Measurements from ENCODE around the gene NTSR2.

NTSR2 gene

DNA sequence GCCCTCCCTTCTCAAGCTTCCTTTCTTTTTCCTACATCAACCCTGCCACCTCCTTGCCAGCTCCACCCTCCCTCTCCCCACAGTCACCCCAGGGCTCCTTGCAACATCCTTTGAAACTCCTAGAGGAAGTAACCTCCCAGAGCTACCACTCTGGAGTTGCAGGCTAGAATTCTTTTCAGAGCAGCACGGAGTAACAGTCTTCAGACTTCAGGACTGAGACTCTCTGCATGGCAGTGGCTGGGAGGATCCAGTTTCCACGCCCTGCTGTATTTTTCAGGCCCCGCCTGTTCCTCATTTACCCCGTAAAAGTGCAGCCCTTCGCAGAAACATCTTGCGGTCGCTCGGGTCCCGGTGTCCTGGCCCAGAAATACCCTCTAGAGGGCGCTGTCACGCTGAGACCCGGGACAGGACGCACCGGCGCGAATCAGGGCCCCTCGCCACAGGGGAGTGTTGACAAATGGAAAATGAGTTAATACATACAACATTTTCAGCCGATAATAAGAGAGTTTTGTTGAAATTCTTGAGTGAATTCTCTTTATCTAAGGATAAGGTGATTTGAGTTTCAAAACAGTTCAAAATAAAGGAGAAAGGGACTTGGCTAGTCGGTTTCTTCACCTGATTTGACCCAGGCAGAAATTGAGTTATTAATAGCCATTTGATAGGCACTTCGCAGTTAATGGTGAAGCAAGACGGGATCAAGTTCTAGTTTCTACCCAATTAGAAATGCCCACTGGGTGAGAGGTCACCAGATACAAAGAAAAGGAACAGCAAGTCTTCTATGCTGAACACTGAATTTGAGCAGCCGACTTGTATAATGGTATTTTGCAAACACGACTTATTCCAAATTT lies 18.5 kb upstream of the NTSR2 start:
- no peak overlapping the region for H3K27ac ChIP-seq
- TF ChIP-seq ZFX (IDR thresholded peaks at IDR 0.05; ENCODE audit: borderline replicate concordance): no peak
- TF ChIP-seq, protein P1, sequence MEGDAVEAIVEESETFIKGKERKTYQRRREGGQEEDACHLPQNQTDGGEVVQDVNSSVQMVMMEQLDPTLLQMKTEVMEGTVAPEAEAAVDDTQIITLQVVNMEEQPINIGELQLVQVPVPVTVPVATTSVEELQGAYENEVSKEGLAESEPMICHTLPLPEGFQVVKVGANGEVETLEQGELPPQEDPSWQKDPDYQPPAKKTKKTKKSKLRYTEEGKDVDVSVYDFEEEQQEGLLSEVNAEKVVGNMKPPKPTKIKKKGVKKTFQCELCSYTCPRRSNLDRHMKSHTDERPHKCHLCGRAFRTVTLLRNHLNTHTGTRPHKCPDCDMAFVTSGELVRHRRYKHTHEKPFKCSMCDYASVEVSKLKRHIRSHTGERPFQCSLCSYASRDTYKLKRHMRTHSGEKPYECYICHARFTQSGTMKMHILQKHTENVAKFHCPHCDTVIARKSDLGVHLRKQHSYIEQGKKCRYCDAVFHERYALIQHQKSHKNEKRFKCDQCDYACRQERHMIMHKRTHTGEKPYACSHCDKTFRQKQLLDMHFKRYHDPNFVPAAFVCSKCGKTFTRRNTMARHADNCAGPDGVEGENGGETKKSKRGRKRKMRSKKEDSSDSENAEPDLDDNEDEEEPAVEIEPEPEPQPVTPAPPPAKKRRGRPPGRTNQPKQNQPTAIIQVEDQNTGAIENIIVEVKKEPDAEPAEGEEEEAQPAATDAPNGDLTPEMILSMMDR (IDR thresholded peaks at IDR 0.05): peak; percentile 96

- H3K27ac ChIP-seq: no peak overlapping the region
- TF ChIP-seq, protein P1 (IDR thresholded peaks at IDR 0.05): no peak
- TF ChIP-seq ZFX (IDR thresholded peaks at IDR 0.05; ENCODE audit: borderline replicate concordance): no peak
These were observed 17.7 kb upstream of the NTSR2 start for GRCh38 chr2:11687736-11688135.

DNA sequence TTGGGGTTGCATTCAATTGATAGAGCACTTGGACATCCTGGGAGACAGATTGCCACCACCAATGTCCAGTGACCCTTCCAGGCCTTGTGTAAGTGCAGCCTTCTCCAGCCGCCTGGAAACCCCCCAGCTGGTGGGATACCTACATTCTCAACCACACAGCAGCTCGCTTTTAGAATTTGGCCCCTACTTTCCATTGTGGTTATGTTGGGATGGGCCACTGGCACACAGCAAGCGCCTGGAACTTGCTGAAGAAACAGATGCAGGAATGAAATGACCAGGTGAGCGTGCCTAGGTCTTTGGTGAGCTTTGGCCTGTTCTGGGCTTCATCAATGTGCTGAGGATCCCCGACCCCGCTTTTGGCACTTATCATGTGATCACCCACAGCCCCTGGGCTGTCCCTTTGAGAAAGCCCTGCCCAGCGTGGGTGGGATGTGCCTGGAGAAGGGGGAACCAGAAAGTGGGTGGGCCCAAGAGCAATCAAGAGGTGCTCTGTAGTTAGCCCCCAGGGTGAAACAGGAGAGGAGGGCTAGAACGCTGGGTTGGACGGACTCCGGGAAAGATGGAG lies 16.0 kb upstream of the NTSR2 start:
- TF ChIP-seq ZFX (IDR thresholded peaks at IDR 0.05; ENCODE audit: borderline replicate concordance): no peak
- TF ChIP-seq, protein P1 (IDR thresholded peaks at IDR 0.05): no peak

DNA sequence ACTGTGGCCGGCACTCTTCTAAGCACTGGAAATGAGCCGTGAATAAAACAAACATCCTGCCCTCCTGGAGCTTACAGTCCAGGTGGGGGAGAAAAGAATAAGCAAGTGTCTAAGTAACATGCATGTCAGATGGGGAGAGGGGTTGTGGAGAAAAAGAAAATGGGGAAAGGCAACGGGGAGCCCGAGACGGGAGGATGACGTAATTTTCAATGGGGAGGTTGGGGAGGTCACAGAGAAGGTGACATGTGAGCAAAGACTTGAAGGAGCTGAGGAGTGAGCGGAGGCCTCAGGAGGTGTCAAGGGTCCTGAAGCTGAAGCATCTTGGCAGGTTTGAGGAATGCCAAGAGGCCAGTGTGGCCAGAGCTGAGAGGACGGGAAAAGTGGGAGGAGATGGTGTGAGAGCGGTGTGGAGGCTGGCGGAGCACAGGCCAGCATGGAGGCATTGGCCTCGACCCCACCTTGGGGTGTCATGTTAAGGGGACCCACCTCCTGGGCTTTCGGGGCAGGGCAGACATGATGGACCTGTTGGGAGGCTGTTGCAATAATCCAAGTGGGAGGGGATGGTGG lies 15.0 kb upstream of the NTSR2 start:
- TF ChIP-seq, protein P1 (IDR thresholded peaks at IDR 0.05): no peak
- TF ChIP-seq ZFX (IDR thresholded peaks at IDR 0.05; ENCODE audit: borderline replicate concordance): no peak

More for the DNA sequence above, 16.0 kb upstream of the NTSR2 start:
- no peak overlapping the region for H3K27ac ChIP-seq

DNA sequence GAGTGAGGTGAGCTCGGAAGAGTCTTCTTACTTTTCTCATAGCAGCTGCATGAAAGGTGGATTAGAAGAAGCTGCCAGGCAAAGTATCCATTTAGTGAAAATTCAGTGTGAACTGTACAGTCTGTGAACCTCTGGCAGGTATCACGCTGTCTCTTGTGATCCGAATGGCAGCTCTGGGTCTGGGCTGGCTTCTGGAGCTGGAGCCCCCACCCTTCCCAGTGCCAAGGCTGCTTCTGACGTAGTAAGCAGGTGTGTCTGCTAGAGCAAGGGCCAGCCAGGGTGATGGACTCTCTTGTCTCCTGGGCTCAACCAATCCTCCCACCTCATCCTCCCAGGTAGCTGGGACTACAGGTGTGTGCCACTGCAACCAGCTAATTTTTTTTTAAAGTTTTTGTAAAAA lies 14.0 kb upstream of the NTSR2 start:
- TF ChIP-seq, protein P1 (IDR thresholded peaks at IDR 0.05): no peak
- H3K27ac ChIP-seq: no peak overlapping the region

More for the DNA sequence above, 15.0 kb upstream of the NTSR2 start:
- no peak overlapping the region for H3K27ac ChIP-seq

GRCh38 chr2:11683476-11683875 lies 13.5 kb upstream of the NTSR2 start:
- no peak overlapping the region for H3K27ac ChIP-seq
- TF ChIP-seq ZFX (IDR thresholded peaks at IDR 0.05; ENCODE audit: borderline replicate concordance): no peak
- TF ChIP-seq, protein P1 (IDR thresholded peaks at IDR 0.05): no peak

GRCh38 chr2:11682590-11682915 lies 12.6 kb upstream of the NTSR2 start:
- TF ChIP-seq, protein P1 (IDR thresholded peaks at IDR 0.05): no peak
- TF ChIP-seq ZFX (IDR thresholded peaks at IDR 0.05; ENCODE audit: borderline replicate concordance): no peak

More at GRCh38 chr2:11682590-11682915, 12.6 kb upstream of the NTSR2 start:
- H3K27ac ChIP-seq: no peak overlapping the region

All from 22Rv1 (cell line).